Stimulated activated naive CD8-positive, alpha-beta T cell treated with anti-CD3 and anti-CD28 coated beads, Interleukin-15, Interleukin-2, amounts not matched to agents 100 ng/mL and 50 ng/mL, for 24 hours (primary cell): ENCODE data around the gene BTRC.
"Not testable (repeated sequence)": the region's sequence is repeated elsewhere in the genome, so short reads cannot be mapped to it uniquely, and the experiment has no call there.

Experiments
- H3K27ac Mint-ChIP-seq: one replicate; pipeline ENCODE4 v1.8.0; 2021; ENCODE audit warnings: mild to moderate bottlenecking, mixed read lengths
- H3K27me3 Mint-ChIP-seq: one replicate; pipeline ENCODE4 v1.8.0; 2021; ENCODE audit warnings: mixed read lengths
- H3K36me3 Mint-ChIP-seq: one replicate; pipeline ENCODE4 v1.8.0; 2021; ENCODE audit warnings: low read depth, mixed read lengths
- H3K4me1 Mint-ChIP-seq: one replicate; pipeline ENCODE4 v1.8.0; 2021; ENCODE audit warnings: low read depth, mixed read lengths
- H3K4me3 Mint-ChIP-seq: one replicate; pipeline ENCODE4 v1.8.0; 2021; ENCODE audit warnings: mild to moderate bottlenecking, mixed read lengths
- H3K9me3 Mint-ChIP-seq: one replicate; pipeline ENCODE4 v1.8.0; 2021; ENCODE audit warnings: mixed read lengths

BTRC gene

DNA sequence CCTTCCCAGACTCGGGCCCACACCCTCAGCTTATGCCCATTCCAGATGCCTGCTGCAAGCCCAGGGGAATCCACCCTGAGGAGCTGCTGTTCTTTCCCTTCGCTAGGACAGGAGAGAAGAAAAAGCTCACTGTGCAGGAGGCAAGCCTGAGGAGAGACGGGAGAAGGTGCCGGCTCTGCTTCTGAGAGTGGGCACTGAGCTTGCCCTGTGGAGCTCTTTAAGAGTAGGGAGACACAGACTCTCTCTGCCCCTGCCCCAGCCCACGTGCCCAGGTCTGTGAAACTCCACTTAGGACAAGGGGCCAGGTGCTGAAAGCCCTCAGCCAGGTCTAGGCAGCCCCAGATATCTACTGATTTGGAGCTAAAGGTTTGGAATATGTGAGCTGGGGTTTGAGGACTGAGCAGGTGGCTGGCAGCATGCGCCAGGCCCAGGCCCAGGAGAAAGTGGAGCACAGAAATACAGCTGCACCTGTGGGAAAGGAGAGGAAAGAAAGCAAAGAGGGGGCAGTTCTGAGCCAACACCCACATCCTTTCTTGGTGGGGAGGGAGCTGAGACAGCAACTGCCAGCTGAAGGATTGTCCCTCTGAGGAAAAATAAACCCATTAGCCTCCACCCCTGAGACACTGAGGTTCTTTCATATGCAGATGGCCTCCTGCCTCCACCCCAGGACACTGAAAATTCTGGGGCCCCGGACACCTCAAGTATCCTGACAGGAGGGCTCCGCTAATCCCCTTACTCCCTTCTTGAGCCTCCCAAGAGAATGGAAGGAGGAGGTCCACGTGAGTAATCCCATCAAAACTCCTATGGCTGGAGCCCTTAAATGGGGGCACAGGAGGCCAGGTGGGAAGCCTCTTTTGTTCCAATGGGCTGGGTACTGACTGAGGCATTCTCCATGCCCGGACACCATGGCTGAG is 226.8 kb downstream of the BTRC start:
- Mint-ChIP-seq H3K9me3 (no peaks in the 10 kb centered on the region), H3K27ac (no peak overlapping the region), H3K27me3 (no peaks in the 10 kb centered on the region), H3K36me3 (peaks cover 18% of the 10 kb centered on the region), H3K4me3 (no peak overlapping the region), H3K4me1 (no peaks in the 10 kb centered on the region)

DNA sequence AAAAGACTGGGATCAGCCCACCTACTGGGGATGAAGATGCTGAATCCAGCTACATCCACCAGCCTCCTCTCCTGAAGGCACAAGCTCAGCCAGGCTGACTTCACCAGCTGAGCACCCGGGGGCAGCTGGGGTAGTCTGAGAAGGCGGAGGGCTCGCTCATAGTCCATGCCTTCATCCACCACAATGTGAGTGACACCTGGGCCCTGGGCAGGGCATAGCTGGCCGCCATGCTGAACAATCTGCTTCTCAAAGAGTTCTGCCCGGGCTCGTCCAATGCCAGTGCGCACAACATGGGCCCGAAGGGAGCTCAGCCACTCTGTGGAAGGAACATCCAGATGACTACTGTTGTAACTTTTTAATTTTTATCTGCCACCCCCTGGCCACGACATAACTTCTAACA is 231.9 kb downstream of the BTRC start:
- Mint-ChIP-seq H3K27ac (no peak overlapping the region), H3K4me3 (no peak overlapping the region), H3K4me1 (peaks cover 16% of the 10 kb centered on the region), H3K36me3 (peaks cover 12% of the 10 kb centered on the region), H3K27me3 (no peaks in the 10 kb centered on the region), H3K9me3 (no peaks in the 10 kb centered on the region)

DNA sequence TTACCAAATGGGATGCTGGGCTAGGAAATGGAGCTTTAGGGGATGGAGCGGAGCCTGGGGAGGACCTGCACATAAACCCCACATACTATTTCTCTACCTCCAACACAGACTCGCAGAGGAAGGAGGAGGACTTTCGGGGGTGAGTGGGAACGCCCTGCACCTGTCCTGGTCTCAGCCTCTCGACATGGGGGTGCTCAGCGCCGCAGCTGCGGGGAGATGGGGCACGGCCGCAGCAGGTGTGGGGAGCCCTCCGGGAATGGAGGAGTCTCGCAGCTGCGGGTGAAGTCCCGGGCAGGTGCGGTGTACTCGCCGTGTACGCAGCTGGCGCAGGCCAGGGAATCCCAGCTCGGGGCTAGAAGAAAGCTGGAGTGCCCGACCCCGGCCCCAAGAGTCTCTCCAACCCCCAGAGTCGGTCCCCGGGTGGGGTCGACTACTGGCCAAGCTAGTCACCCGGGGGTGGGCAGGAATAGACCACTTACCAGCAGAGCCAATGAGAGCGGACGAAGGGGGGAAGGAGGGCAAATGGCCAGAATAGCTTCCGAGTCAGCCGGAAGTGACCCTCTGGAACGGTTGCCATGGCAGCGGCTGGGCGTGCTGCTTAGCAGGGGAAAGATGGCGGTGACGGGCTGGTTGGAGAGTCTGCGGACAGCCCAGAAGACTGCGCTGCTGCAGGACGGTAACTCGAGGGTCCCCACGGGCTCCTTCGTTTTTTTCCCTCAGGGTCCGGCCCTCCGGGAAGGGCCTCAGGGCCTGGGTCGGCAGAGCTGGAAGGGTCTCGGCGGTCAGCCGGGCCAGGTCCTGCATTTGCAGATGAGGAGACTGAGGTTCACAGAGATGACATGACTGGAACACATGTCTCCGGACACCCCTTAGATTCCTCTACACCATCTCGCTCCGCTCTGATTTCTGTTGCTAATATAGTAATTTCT is 234.0 kb downstream of the BTRC start, which contains the start of the genes DPCD and POLL:
DPCD (plus strand) TSS at position 597 of the 929 bp plus-strand sequence; CDS start at position 613, 16 bp downstream.
POLL (minus strand) TSS at position 533 of the 929 bp plus-strand sequence. CDS start 897 bp downstream, outside the sequence.
- peak within 1 kb of the TSS; percentile 92 for H3K4me3 Mint-ChIP-seq
- no peaks in the 10 kb centered on the region for H3K27me3 Mint-ChIP-seq
- no peaks in the 10 kb centered on the region for H3K9me3 Mint-ChIP-seq
- H3K27ac Mint-ChIP-seq, result peak within 1 kb of the TSS; percentile 70
- H3K4me1 Mint-ChIP-seq, result peaks cover 16% of the 10 kb centered on the region
- peaks cover 12% of the 10 kb centered on the region for H3K36me3 Mint-ChIP-seq

DNA sequence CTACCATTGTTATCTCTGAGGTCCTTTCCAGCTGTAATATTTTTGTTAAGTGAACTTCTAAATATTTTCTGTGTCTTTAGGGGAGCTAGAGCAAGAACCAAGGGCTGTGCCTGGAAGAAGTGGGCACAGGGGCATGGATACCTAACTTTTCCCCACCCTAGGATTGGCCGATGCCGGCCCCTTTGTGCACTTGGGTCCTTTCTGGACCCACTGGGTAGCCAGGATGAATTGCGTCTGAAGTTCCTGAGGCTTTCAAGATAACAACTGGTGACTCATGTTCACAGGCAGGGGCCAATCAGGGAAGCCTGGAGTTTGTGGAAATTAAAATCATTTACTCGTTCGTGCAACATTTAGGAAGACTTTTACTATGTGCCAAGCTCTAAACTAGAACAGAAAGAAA is 234.9 kb downstream of the BTRC start:
- H3K27ac Mint-ChIP-seq, result peak overlapping the region; percentile 70

GRCh38 chr10:101593331-101593730 is 239.4 kb downstream of the BTRC start:
- H3K27me3 Mint-ChIP-seq, H3K36me3 Mint-ChIP-seq, H3K4me1 Mint-ChIP-seq, H3K27ac Mint-ChIP-seq, H3K4me3 Mint-ChIP-seq, H3K9me3 Mint-ChIP-seq: not testable (repeated sequence)

More for the DNA sequence above, 234.9 kb downstream of the BTRC start:
- H3K4me3 Mint-ChIP-seq, result peak overlapping the region; percentile 92
- no peaks in the 10 kb centered on the region for H3K9me3 Mint-ChIP-seq
- H3K4me1 Mint-ChIP-seq, result peaks cover 16% of the 10 kb centered on the region
- peaks cover 8% of the 10 kb centered on the region for H3K36me3 Mint-ChIP-seq
- H3K27me3 Mint-ChIP-seq, result no peaks in the 10 kb centered on the region

- Mint-ChIP-seq H3K27me3 (no peaks in the 10 kb centered on the region), H3K36me3 (no peaks in the 10 kb centered on the region), H3K4me3 (no peak overlapping the region), H3K9me3 (no peaks in the 10 kb centered on the region), H3K4me1 (no peaks in the 10 kb centered on the region), H3K27ac (no peak overlapping the region)
Measured at GRCh38 chr10:101595591-101596433, 241.8 kb downstream of the BTRC start.

DNA sequence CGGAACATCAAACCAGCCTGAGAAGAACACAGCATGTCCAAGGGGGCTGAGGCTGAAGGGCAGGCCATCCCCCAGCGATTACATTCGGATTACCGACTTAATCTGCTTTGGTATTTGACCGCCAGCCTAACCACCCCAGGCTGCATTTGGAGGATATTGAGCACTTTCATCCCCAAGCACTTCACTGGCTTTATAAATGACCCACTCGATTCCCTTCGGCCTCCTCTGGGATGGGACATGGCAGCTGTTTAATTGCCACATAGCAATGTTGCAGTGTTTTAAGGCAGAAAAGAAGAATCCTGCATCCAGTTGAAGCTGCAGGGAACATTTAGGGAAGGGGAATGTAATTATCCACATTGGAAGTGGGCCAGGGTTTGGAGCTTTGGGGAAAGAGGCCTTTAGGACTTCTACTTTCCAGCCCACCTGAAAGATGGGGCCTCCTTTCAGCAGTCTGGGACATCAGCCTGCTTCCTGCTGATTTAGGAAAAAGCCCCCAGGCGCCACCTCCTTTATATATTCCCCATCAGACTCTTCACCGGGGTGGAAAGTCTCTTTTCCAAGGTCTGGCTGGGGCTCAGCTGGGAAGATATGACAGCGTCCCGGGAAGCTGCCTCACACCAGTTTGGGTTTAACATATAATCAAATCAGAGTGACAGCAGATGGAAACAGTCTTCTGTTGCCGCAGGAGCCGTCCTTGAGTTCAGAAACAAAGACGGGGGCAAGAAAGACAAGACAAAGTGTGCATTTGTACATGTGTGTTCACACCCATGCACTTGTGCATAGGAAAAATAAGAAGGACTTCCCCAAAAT is 243.3 kb downstream of the BTRC start:
- H3K27ac Mint-ChIP-seq, result no peak overlapping the region
- H3K4me1 Mint-ChIP-seq, result no peaks in the 10 kb centered on the region
- no peaks in the 10 kb centered on the region for H3K9me3 Mint-ChIP-seq
- H3K36me3 Mint-ChIP-seq, result no peaks in the 10 kb centered on the region
- no peaks in the 10 kb centered on the region for H3K27me3 Mint-ChIP-seq
- no peak overlapping the region for H3K4me3 Mint-ChIP-seq

DNA sequence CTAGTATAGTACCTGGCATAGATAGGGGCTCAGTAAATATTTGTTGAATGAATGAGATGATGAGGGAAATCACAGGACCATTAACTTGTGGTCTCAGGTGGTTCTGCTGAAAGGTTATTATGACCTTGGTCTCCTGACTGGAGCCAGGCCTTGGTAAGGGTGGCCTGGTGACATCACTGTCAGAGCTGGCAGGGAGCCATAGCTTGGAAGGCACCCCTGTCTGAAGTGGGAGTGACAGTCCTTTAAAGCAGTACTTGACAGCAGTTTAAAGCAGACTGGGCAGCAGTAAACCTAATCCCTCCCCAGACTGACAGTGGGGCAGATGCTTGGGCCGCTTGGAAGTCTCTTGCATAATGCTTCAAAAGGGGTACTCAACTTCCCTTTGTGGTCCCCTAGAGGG is 247.6 kb downstream of the BTRC start:
- H3K9me3 Mint-ChIP-seq, result no peaks in the 10 kb centered on the region
- no peak overlapping the region for H3K27ac Mint-ChIP-seq
- H3K4me1 Mint-ChIP-seq, result no peaks in the 10 kb centered on the region
- peaks cover 8% of the 10 kb centered on the region for H3K36me3 Mint-ChIP-seq
- no peaks in the 10 kb centered on the region for H3K27me3 Mint-ChIP-seq
- no peak overlapping the region for H3K4me3 Mint-ChIP-seq

DNA sequence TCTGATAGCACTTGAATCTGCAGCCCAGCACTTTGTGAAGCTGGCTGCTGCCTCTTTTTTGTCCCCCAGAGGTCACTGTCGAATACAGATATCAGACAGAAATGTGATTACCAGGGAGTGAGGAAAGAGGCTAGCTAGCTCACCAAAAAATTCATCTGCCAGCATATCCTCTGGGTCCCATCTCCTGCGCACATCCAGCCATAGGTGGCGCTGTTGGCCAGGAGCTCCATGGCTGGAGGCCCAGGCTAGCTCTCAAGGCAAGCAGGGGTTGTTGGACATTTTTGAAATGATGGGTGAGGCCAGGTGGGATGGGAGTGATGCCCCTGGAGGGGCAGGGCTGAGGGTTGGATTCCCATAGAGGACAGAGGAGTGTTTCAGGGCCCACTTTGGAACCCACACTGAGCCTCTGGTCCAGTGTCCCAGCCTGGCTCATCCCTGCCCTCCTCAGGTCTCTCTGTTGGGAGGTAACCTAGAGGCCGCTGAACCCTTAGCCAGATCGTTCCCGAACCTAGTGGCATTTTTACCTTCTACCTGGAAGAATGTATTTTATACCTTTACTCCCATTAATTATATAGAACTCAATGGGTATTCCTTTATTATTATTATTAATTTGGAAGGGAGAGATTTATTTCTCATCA is 248.9 kb downstream of the BTRC start:
- Mint-ChIP-seq H3K27ac (no peak overlapping the region), H3K27me3 (no peaks in the 10 kb centered on the region), H3K36me3 (peaks cover 9% of the 10 kb centered on the region), H3K4me3 (no peak overlapping the region), H3K9me3 (no peaks in the 10 kb centered on the region), H3K4me1 (no peaks in the 10 kb centered on the region)
